Activated CD4-positive, alpha-beta T cell treated with anti-CD3 and anti-CD28 coated beads, Interleukin-2, amount 10 ng/mL, durations not matched to agents 24 days and 14 days (primary cell): ENCODE results near the gene SENP1. TPM values are rescaled to one million over a fixed set of nuclear protein-coding genes. Genes with fewer than 3 reads are reported as not detected.
"Not testable (repeated sequence)": the region's sequence is repeated elsewhere in the genome, so short reads cannot be mapped to it uniquely, and the experiment has no call there.

Experiments used
- DNase-seq: peaks from one replicate; pipeline ENCODE4 v3.0.0; 2022
- H3K27ac Mint-ChIP-seq: one replicate; pipeline ENCODE4 v1.8.0; 2022; ENCODE audit warnings: mild to moderate bottlenecking, mixed read lengths
- H3K27me3 Mint-ChIP-seq: one replicate; pipeline ENCODE4 v1.8.0; 2022; ENCODE audit warnings: mixed read lengths
- H3K36me3 Mint-ChIP-seq: one replicate; pipeline ENCODE4 v1.8.0; 2022; ENCODE audit warnings: low read depth, mild to moderate bottlenecking, mixed read lengths
- H3K4me1 Mint-ChIP-seq: one replicate; pipeline ENCODE4 v1.8.0; 2021; ENCODE audit warnings: mixed read lengths
- H3K4me3 Mint-ChIP-seq: one replicate; pipeline ENCODE4 v1.8.0; 2022; ENCODE audit warnings: mild to moderate bottlenecking, moderate library complexity, mixed read lengths
- H3K9me3 Mint-ChIP-seq: one replicate; pipeline ENCODE4 v1.8.0; 2021; ENCODE audit warnings: mixed read lengths
- intact Hi-C: fragments of 100-400 bp; cut with micrococcal nuclease; formaldehyde crosslinking; loops from one replicate; pipeline ENCODE4 v1.15.1; 2023
- total RNA-seq: library from RNA; stranded (reverse); gene quantifications from 2 replicates; pipeline ENCODE4 v1.2.3, GENCODE V29; 2022

The SENP1 gene
- total RNA-seq, 1 donor from 2014 or later = 58.6 TPM

GRCh38 chr12:48123169-48123568, 17.3 kb upstream of the SENP1 start:
- peaks cover 18% of the 10 kb centered on the region for H3K4me1 Mint-ChIP-seq
- no peak overlapping the region for H3K4me3 Mint-ChIP-seq
- H3K9me3 Mint-ChIP-seq = no peaks in the 10 kb centered on the region
- H3K27ac Mint-ChIP-seq = no peak overlapping the region
- H3K36me3 Mint-ChIP-seq = peaks cover 26% of the 10 kb centered on the region
- H3K27me3 Mint-ChIP-seq = no peaks in the 10 kb centered on the region
- no peak for DNase-seq
- intact Hi-C loops = no loop called here

GRCh38 chr12:48122065-48122834, 16.4 kb upstream of the SENP1 start:
- no peak for DNase-seq
- peaks cover 23% of the 10 kb centered on the region for H3K36me3 Mint-ChIP-seq
- intact Hi-C loops = no loop called here
- H3K4me3 Mint-ChIP-seq = no peak overlapping the region
- H3K4me1 Mint-ChIP-seq = peaks cover 18% of the 10 kb centered on the region
- H3K9me3 Mint-ChIP-seq = no peaks in the 10 kb centered on the region
- no peak overlapping the region for H3K27ac Mint-ChIP-seq
- H3K27me3 Mint-ChIP-seq = peaks cover 5% of the 10 kb centered on the region

- Mint-ChIP-seq H3K27me3 (peaks cover 9% of the 10 kb centered on the region), H3K9me3 (no peaks in the 10 kb centered on the region), H3K27ac (no peak overlapping the region), H3K4me1 (peaks cover 18% of the 10 kb centered on the region), H3K36me3 (peaks cover 20% of the 10 kb centered on the region), H3K4me3 (no peak overlapping the region)
- intact Hi-C loops = no loop called here
- DNase-seq = no peak
Measured at GRCh38 chr12:48121522-48121921, 15.6 kb upstream of the SENP1 start.

GRCh38 chr12:48119834-48120195, 13.9 kb upstream of the SENP1 start:
- intact Hi-C loops = loop anchor here (1.0 kb wide), 3 partner anchors 14 to 230 kb away; partner anchors contain the start of genes ASB8, SENP1 and ZNF641
- H3K9me3 Mint-ChIP-seq = no peaks in the 10 kb centered on the region

GRCh38 chr12:48119078-48119833, 13.4 kb upstream of the SENP1 start, which contains the start of gene PFKM:
PFKM (plus strand) TSS chr12:48119364; CDS start chr12:48122775, 3,411 bp downstream.
- H3K27ac Mint-ChIP-seq = peak within 1 kb of the TSS; percentile 91
- peak within 1 kb of the TSS; percentile 98 for H3K4me3 Mint-ChIP-seq
- H3K27me3 Mint-ChIP-seq = peaks cover 25% of the 10 kb centered on the region
- intact Hi-C loops = loop anchor here (1.0 kb wide), 3 partner anchors 13 to 231 kb away; partner anchors contain the start of genes ASB8, SENP1 and ZNF641
- H3K36me3 Mint-ChIP-seq = peaks cover 13% of the 10 kb centered on the region
- no peaks in the 10 kb centered on the region for H3K9me3 Mint-ChIP-seq
- DNase-seq = peak; percentile 92
- peaks cover 18% of the 10 kb centered on the region for H3K4me1 Mint-ChIP-seq

More at GRCh38 chr12:48119834-48120195, 13.9 kb upstream of the SENP1 start:
- H3K27me3 Mint-ChIP-seq = peaks cover 20% of the 10 kb centered on the region
- H3K27ac Mint-ChIP-seq = peak overlapping the region; percentile 34
- peak overlapping the region; percentile 98 for H3K4me3 Mint-ChIP-seq
- DNase-seq = no peak
- H3K4me1 Mint-ChIP-seq = peaks cover 18% of the 10 kb centered on the region
- H3K36me3 Mint-ChIP-seq = peaks cover 16% of the 10 kb centered on the region

GRCh38 chr12:48118284-48118871, 12.5 kb upstream of the SENP1 start:
- Mint-ChIP-seq H3K27ac (no peak overlapping the region), H3K27me3 (peaks cover 29% of the 10 kb centered on the region), H3K9me3 (no peaks in the 10 kb centered on the region), H3K36me3 (peaks cover 9% of the 10 kb centered on the region), H3K4me3 (peak overlapping the region; percentile 98), H3K4me1 (peaks cover 18% of the 10 kb centered on the region)
- intact Hi-C loops = no loop called here
- DNase-seq = no peak

GRCh38 chr12:48115957-48116356, 10.1 kb upstream of the SENP1 start:
- no peak for DNase-seq
- Mint-ChIP-seq H3K4me1 (peaks cover 16% of the 10 kb centered on the region), H3K36me3 (peaks cover 5% of the 10 kb centered on the region), H3K9me3 (no peaks in the 10 kb centered on the region), H3K27ac (no peak overlapping the region), H3K27me3 (peaks cover 29% of the 10 kb centered on the region), H3K4me3 (no peak overlapping the region)
- intact Hi-C loops = no loop called here

GRCh38 chr12:48111312-48111693, 5.4 kb upstream of the SENP1 start:
- Mint-ChIP-seq H3K4me1 (peaks cover 19% of the 10 kb centered on the region), H3K27me3 (peaks cover 27% of the 10 kb centered on the region)
- H3K4me3 Mint-ChIP-seq, DNase-seq, intact Hi-C loops, H3K9me3 Mint-ChIP-seq, H3K27ac Mint-ChIP-seq, H3K36me3 Mint-ChIP-seq: not testable (repeated sequence)

- no peak for DNase-seq
- H3K4me1 Mint-ChIP-seq = peaks cover 20% of the 10 kb centered on the region
- H3K9me3 Mint-ChIP-seq = no peaks in the 10 kb centered on the region
- H3K4me3 Mint-ChIP-seq = no peak overlapping the region
- H3K27ac Mint-ChIP-seq = no peak overlapping the region
- peaks cover 23% of the 10 kb centered on the region for H3K27me3 Mint-ChIP-seq
- intact Hi-C loops = no loop called here
- no peaks in the 10 kb centered on the region for H3K36me3 Mint-ChIP-seq
Measured at GRCh38 chr12:48110691-48111311, 4.9 kb upstream of the SENP1 start.

- Mint-ChIP-seq H3K27me3 (peaks cover 12% of the 10 kb centered on the region), H3K4me1 (peaks cover 24% of the 10 kb centered on the region), H3K4me3 (no peak overlapping the region), H3K27ac (peak overlapping the region; percentile 0), H3K36me3 (peaks cover 4% of the 10 kb centered on the region), H3K9me3 (no peaks in the 10 kb centered on the region)
- DNase-seq = no peak
- intact Hi-C loops = loop anchor here (5.0 kb wide), 1 partner anchor 207 kb away; the partner anchor contains the start of gene VDR
Measured at GRCh38 chr12:48109424-48109823, 3.5 kb upstream of the SENP1 start.

- peak overlapping the region; percentile 97 for H3K4me3 Mint-ChIP-seq
- no peak for DNase-seq
- no peaks in the 10 kb centered on the region for H3K9me3 Mint-ChIP-seq
- H3K27ac Mint-ChIP-seq = peak overlapping the region; percentile 95
- intact Hi-C loops = loop anchor here (1.0 to 5.0 kb wide), 7 partner anchors 12 to 892 kb away; partner anchors contain the start of genes ASB8, CCDC184, PFKM and VDR
- peaks cover 6% of the 10 kb centered on the region for H3K27me3 Mint-ChIP-seq
- peaks cover 35% of the 10 kb centered on the region for H3K4me1 Mint-ChIP-seq
- H3K36me3 Mint-ChIP-seq = peaks cover 7% of the 10 kb centered on the region
Measured at GRCh38 chr12:48106681-48107613, 1.1 kb upstream of the SENP1 start.

- Mint-ChIP-seq H3K9me3 (no peaks in the 10 kb centered on the region), H3K36me3 (peaks cover 8% of the 10 kb centered on the region), H3K27me3 (peaks cover 6% of the 10 kb centered on the region), H3K4me3 (peak overlapping the region; percentile 97), H3K4me1 (peaks cover 39% of the 10 kb centered on the region), H3K27ac (peak overlapping the region; percentile 95)
- peak; percentile 86 for DNase-seq
- intact Hi-C loops = loop anchor here (5.0 kb wide), 1 partner anchor 203 kb away; the partner anchor contains the start of gene VDR
Measured at GRCh38 chr12:48105321-48105866, 485 bp downstream of the SENP1 start.
